Measurements from ENCODE around the gene ACVR1.

DNA sequence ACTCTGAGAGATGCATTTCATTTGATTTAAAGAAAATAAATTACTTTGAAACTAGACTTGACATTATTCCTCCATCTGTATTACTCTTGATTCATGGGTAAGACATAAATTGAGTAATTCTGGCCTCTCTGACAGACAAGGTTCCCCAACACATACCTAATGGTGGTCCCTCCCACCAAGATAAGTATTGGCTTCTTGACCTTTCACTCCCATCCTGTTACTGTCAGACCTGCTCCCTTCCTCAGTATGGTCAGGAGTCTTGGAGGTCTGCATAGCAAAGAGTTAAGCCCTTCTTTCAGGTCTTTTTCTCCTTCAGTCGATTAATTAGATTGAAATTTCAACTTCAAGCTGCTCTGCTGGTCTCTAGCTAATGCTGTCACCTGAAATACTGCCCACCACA is 42.2 kb upstream of the ACVR1 start:
- TF ChIP-seq ZNF565 (CRISPR knock-in tag; conservative IDR thresholded peaks at IDR 0.05; ENCODE audit: low read depth) (no peak), ZFP3 (CRISPR knock-in tag; IDR thresholded peaks at IDR 0.05) (no peak), TCF4 (CRISPR knock-in tag; IDR thresholded peaks at IDR 0.05; ENCODE audit: borderline replicate concordance) (no peak), ZC3H10 (CRISPR knock-in tag; IDR thresholded peaks at IDR 0.05) (no peak), RARB (CRISPR knock-in tag; IDR thresholded peaks at IDR 0.05) (no peak), ESRRG (CRISPR knock-in tag; IDR thresholded peaks at IDR 0.05) (no peak)
- TF ChIP-seq, protein P1, sequence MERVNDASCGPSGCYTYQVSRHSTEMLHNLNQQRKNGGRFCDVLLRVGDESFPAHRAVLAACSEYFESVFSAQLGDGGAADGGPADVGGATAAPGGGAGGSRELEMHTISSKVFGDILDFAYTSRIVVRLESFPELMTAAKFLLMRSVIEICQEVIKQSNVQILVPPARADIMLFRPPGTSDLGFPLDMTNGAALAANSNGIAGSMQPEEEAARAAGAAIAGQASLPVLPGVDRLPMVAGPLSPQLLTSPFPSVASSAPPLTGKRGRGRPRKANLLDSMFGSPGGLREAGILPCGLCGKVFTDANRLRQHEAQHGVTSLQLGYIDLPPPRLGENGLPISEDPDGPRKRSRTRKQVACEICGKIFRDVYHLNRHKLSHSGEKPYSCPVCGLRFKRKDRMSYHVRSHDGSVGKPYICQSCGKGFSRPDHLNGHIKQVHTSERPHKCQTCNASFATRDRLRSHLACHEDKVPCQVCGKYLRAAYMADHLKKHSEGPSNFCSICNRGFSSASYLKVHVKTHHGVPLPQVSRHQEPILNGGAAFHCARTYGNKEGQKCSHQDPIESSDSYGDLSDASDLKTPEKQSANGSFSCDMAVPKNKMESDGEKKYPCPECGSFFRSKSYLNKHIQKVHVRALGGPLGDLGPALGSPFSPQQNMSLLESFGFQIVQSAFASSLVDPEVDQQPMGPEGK (CRISPR knock-in tag; IDR thresholded peaks at IDR 0.05; ENCODE audit: borderline replicate concordance) = no peak
- TF ChIP-seq, protein P2, sequence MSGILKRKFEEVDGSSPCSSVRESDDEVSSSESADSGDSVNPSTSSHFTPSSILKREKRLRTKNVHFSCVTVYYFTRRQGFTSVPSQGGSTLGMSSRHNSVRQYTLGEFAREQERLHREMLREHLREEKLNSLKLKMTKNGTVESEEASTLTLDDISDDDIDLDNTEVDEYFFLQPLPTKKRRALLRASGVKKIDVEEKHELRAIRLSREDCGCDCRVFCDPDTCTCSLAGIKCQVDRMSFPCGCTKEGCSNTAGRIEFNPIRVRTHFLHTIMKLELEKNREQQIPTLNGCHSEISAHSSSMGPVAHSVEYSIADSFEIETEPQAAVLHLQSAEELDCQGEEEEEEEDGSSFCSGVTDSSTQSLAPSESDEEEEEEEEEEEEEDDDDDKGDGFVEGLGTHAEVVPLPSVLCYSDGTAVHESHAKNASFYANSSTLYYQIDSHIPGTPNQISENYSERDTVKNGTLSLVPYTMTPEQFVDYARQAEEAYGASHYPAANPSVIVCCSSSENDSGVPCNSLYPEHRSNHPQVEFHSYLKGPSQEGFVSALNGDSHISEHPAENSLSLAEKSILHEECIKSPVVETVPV (CRISPR knock-in tag; IDR thresholded peaks at IDR 0.05) = no peak

Measured in SK-N-SH treated with all-trans-retinoic acid at 6 μM for 48 hours (cell line).